HepG2 (cell line): ENCODE data around the gene MOG.

Source experiments
- CREB1 ChIP-seq, 2 experiments: fragments of 450-650 bp in 1 of 2; IDR thresholded peaks; 2 replicates each; pipeline ENCODE4 v1.6.1; 2016 to 2017; ENCODE audit warnings: control low read depth in 1 of 2, mild to moderate bottlenecking in 1 of 2, missing compliant biosample characterization in 1 of 2, missing genetic modification characterization in 1 of 2
- NFYB ChIP-seq: sonication (generic); formaldehyde crosslinking; IDR thresholded peaks from 2 replicates; pipeline ENCODE4 v1.4.0; 2020; ENCODE audit warnings: missing genetic modification reagents
- SP2 ChIP-seq: sonication (generic); formaldehyde crosslinking; IDR thresholded peaks from 2 replicates; pipeline ENCODE4 v1.5.1; 2020; ENCODE audit warnings: mild to moderate bottlenecking, missing genetic modification reagents
- TCF7L2 ChIP-seq: IDR thresholded peaks from 2 replicates; pipeline ENCODE4 v1.6.1; 2011; ENCODE audit warnings: mild to moderate bottlenecking, low read depth, low read length, moderate library complexity
- ZKSCAN8 ChIP-seq: IDR thresholded peaks from 2 replicates; pipeline ENCODE4 v1.6.1; 2016; ENCODE audit warnings: borderline replicate concordance, missing genetic modification reagents, missing compliant biosample characterization
- ZNF121 ChIP-seq: sonication (generic); formaldehyde crosslinking; IDR thresholded peaks from 2 replicates; pipeline ENCODE4 v1.5.0; 2020; ENCODE audit warnings: mild to moderate bottlenecking, missing genetic modification reagents
- ZNF589 ChIP-seq: sonication (generic); formaldehyde crosslinking; conservative IDR thresholded peaks from 2 replicates; pipeline ENCODE4 v1.8.0; 2022; ENCODE audit warnings: mild to moderate bottlenecking, moderate library complexity, missing genetic modification reagents
- ZNF644 ChIP-seq: IDR thresholded peaks from 2 replicates; pipeline ENCODE4 v1.6.1; 2016; ENCODE audit warnings: low read depth
- TF ChIP-seq, protein P1 (sequence below): sonication (generic); formaldehyde crosslinking; IDR thresholded peaks from 2 replicates; pipeline ENCODE4 v1.8.1; 2022; ENCODE audit warnings: low read depth, mild to moderate bottlenecking, missing genetic modification reagents
- TF ChIP-seq, protein P2 (sequence below): sonication (generic); formaldehyde crosslinking; conservative IDR thresholded peaks from 2 replicates; pipeline ENCODE4 v1.4.0; 2020; ENCODE audit warnings: missing genetic modification reagents
- TF ChIP-seq, protein P3 (sequence below): sonication (generic); formaldehyde crosslinking; IDR thresholded peaks from 2 replicates; pipeline ENCODE4 v1.5.0; 2020; ENCODE audit warnings: mild to moderate bottlenecking, missing genetic modification reagents, moderate library complexity

DNA sequence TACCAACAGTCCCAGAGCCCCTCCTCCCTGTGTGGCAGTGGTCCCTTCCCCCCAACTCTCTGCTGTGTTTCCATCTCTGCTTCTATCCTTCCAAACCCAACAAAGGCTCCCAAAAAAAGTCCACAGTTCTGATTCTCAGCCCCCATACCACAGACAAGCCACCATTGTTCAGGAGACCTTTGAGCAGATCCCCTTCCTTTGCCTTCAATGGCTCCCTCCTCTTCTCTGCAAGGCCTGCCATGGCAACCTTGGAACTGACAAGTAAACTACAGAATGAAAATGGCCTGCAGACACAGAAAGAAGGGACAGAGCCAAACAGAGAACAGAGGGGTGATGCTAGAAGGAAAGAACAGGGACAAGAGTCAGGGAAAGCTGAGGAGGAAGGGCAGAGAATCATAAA, 48.8 kb upstream of the MOG start:
- TF ChIP-seq SP2 (CRISPR knock-in tag) (no peak), ZKSCAN8 (CRISPR knock-in tag) (no peak), ZNF121 (no peak), CREB1 (IDR thresholded peaks at IDR 0.05) (no peak), CREB1 (CRISPR knock-in tag; IDR thresholded peaks at IDR 0.05) (no peak), ZNF644 (CRISPR knock-in tag) (no peak), ZNF589 (no peak), TCF7L2 (no peak), NFYB (CRISPR knock-in tag) (no peak)
- TF ChIP-seq, protein P1, sequence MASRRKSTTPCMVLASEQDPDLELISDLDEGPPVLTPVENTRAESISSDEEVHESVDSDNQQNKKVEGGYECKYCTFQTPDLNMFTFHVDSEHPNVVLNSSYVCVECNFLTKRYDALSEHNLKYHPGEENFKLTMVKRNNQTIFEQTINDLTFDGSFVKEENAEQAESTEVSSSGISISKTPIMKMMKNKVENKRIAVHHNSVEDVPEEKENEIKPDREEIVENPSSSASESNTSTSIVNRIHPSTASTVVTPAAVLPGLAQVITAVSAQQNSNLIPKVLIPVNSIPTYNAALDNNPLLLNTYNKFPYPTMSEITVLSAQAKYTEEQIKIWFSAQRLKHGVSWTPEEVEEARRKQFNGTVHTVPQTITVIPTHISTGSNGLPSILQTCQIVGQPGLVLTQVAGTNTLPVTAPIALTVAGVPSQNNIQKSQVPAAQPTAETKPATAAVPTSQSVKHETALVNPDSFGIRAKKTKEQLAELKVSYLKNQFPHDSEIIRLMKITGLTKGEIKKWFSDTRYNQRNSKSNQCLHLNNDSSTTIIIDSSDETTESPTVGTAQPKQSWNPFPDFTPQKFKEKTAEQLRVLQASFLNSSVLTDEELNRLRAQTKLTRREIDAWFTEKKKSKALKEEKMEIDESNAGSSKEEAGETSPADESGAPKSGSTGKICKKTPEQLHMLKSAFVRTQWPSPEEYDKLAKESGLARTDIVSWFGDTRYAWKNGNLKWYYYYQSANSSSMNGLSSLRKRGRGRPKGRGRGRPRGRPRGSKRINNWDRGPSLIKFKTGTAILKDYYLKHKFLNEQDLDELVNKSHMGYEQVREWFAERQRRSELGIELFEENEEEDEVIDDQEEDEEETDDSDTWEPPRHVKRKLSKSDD (CRISPR knock-in tag) = no peak
- TF ChIP-seq, protein P2, sequence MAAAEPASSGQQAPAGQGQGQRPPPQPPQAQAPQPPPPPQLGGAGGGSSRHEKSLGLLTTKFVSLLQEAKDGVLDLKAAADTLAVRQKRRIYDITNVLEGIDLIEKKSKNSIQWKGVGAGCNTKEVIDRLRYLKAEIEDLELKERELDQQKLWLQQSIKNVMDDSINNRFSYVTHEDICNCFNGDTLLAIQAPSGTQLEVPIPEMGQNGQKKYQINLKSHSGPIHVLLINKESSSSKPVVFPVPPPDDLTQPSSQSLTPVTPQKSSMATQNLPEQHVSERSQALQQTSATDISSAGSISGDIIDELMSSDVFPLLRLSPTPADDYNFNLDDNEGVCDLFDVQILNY (CRISPR knock-in tag) = no peak
- TF ChIP-seq, protein P3, sequence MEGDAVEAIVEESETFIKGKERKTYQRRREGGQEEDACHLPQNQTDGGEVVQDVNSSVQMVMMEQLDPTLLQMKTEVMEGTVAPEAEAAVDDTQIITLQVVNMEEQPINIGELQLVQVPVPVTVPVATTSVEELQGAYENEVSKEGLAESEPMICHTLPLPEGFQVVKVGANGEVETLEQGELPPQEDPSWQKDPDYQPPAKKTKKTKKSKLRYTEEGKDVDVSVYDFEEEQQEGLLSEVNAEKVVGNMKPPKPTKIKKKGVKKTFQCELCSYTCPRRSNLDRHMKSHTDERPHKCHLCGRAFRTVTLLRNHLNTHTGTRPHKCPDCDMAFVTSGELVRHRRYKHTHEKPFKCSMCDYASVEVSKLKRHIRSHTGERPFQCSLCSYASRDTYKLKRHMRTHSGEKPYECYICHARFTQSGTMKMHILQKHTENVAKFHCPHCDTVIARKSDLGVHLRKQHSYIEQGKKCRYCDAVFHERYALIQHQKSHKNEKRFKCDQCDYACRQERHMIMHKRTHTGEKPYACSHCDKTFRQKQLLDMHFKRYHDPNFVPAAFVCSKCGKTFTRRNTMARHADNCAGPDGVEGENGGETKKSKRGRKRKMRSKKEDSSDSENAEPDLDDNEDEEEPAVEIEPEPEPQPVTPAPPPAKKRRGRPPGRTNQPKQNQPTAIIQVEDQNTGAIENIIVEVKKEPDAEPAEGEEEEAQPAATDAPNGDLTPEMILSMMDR (CRISPR knock-in tag) = no peak
